Mesodermal cell (in vitro differentiated cells): ENCODE data around the gene GPR107.

ENCODE experiments used
- H3K27ac ChIP-seq: 2 replicates; pipeline ENCODE4 v1.7.0; 2013; ENCODE audit warnings: mild to moderate bottlenecking, low read depth, low read length, moderate library complexity; ENCODE audit not compliant: severe bottlenecking
- H3K36me3 ChIP-seq: 2 replicates; pipeline ENCODE4 v1.7.1; 2013; ENCODE audit warnings: mild to moderate bottlenecking, low read length, moderate library complexity; ENCODE audit not compliant: control insufficient read depth, insufficient read depth
- H3K4me1 ChIP-seq: one replicate; pipeline ENCODE4 v1.7.1; 2013; ENCODE audit warnings: mild to moderate bottlenecking, low read length; ENCODE audit not compliant: insufficient read depth, control insufficient read depth, poor library complexity, severe bottlenecking
- H3K4me3 ChIP-seq: 2 replicates; pipeline ENCODE4 v1.7.0; 2013; ENCODE audit warnings: low read length, control low read depth, mild to moderate bottlenecking; ENCODE audit not compliant: insufficient read depth, poor library complexity, severe bottlenecking; ENCODE audit errors: extremely low read depth
- H3K9me3 ChIP-seq: 2 replicates; pipeline ENCODE4 v1.7.1; 2013; ENCODE audit warnings: mild to moderate bottlenecking, low read length, moderate library complexity; ENCODE audit not compliant: control insufficient read depth
- WGBS, 2 experiments: methylation state at CpG; one replicate each; pipeline ENCODE4 v1.1.5; 2013; ENCODE audit warnings: missing lambda C conversion rate in 2 of 2; ENCODE audit not compliant: insufficient coverage in 2 of 2; 5-methylcytosine and 5-hydroxymethylcytosine counted together

Gene GPR107

DNA sequence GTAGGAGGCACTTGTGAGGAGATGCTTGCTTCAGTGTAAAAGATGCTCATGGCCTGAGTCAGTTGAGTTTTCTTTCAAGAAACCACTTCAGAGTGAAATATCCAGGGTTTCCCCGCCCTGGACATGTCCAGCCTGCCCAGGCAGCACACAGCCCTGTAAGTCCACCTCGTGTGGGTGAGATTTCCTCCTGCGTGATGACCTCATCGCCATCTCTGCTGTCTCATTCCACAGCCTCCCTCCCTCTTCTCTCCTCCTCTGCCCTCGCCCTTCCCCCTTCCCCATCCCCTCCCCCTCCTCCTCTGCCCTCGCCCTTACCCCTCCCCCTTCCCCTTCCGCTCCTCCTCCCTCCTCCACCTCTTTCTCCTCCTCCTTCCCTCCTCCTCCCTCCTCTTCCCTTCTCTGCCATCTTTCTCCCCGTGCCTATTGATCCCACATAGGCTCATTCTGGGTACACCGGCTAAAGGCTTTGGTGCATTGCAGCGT, 84.5 kb downstream of the GPR107 start:
- Histone ChIP-seq H3K36me3 (peaks cover 40% of the 10 kb centered on the region), H3K27ac (peak overlapping the region; percentile 84), H3K4me1 (peaks cover 35% of the 10 kb centered on the region), H3K9me3 (peaks cover 8% of the 10 kb centered on the region), H3K4me3 (no peak overlapping the region)
- WGBS, 2 experiments: 29 to 39% methylated on average over 3 to 5 of the region's 10 CpGs

DNA sequence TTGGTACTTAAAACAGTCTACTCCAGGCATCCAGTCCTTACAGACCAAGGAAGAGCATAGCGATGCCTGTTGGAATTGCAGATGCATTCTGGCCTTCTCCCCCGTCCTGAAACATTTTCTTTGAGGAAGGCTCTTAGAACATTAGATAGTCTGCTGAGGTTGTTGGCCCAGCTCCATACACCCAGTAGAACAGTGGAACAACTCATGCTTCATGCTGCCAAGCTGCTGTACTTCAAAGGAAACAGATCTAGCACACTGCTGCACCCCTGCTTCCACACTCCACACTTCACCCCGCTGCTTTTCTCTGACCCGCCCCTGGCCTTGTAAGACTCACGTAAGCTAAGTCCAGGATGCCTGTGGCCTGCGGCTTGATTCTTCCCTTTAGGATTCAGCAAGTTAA, 85.1 kb downstream of the GPR107 start:
- H3K36me3 ChIP-seq: peaks cover 34% of the 10 kb centered on the region
- H3K4me1 ChIP-seq: peaks cover 35% of the 10 kb centered on the region
- peak overlapping the region; percentile 78 for H3K27ac ChIP-seq

DNA sequence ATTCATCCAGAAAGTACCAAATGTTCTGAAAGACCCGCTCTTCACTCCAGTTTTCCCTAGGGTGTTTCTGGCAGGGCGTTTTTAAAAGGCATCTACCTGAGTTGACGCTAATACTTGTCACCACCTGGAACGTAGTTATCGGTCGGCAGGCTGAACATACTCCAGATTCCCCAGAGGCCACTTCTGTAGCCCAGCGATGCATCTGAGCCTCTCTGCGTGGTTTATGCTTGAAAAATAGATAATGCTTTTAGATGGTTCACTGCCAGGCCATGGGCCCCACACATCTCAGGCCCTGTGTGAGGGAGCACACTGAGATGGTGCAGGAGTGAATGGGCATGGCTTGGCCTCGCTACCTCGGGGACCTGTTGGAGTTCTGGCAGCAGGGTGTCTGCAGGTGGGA, 85.5 kb downstream of the GPR107 start:
- H3K9me3 ChIP-seq: peaks cover 8% of the 10 kb centered on the region
- no peak overlapping the region for H3K4me3 ChIP-seq
- H3K27ac ChIP-seq: no peak overlapping the region
- peaks cover 35% of the 10 kb centered on the region for H3K4me1 ChIP-seq
- WGBS, 2 experiments: 99 to 100% methylated on average over 7 to 10 of the region's 10 CpGs
- peaks cover 30% of the 10 kb centered on the region for H3K36me3 ChIP-seq

More for the DNA sequence above, 85.1 kb downstream of the GPR107 start:
- Histone ChIP-seq H3K9me3 (peaks cover 8% of the 10 kb centered on the region), H3K4me3 (no peak overlapping the region)
- 93 to 96% methylated on average over 3 to 6 of the region's 6 CpGs for WGBS, 2 experiments

DNA sequence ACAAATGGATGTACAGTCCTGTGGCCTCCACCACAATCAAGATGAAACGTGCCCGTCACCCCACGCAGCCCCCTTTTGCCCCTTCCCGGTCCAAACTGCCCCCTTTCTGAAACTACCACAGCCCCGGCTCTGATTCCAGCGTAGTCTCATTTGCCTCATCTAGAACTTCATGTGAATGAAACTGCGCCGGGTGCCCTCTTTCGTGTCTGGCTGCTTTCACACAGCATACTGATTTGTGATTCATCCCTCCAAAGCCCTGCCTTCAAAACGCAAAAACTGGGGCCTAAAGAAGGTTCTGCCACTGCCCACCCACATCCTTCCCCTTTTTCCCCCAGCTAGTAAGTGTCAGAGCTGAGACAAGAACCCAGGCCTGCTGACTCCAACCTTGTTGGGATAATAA, 87.0 kb downstream of the GPR107 start:
- WGBS, 2 experiments: 94 to 95% methylated on average over 9 of the region's 10 CpGs
- peaks cover 15% of the 10 kb centered on the region for H3K36me3 ChIP-seq
- H3K9me3 ChIP-seq: peaks cover 6% of the 10 kb centered on the region
- no peak overlapping the region for H3K27ac ChIP-seq
- peaks cover 35% of the 10 kb centered on the region for H3K4me1 ChIP-seq
- H3K4me3 ChIP-seq: no peak overlapping the region

DNA sequence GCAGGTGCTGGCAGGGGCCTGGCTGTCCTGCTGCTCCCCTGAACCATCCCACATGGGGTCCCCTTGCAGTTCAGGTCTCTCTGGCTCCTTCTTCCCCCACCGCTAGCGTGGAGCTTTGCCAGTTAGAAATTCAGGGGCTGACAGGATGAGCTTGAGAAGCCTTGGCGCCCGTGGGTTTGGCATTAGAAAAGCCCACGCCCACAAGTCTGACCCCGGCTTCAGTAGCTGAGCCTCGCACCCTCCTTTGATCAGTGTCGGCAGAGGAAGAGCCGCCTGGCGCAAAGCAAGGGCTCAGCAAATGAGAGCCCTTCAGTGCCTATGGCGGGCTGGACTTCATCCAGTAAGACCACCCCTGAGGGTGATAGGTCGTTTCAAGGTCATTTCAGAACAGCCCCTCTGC, 88.3 kb downstream of the GPR107 start:
- 93% methylated on average over 12 of the region's 12 CpGs for WGBS, 2 experiments
- Histone ChIP-seq H3K27ac (no peak overlapping the region), H3K4me3 (no peak overlapping the region), H3K4me1 (peaks cover 28% of the 10 kb centered on the region), H3K36me3 (peaks cover 2% of the 10 kb centered on the region), H3K9me3 (no peaks in the 10 kb centered on the region)

DNA sequence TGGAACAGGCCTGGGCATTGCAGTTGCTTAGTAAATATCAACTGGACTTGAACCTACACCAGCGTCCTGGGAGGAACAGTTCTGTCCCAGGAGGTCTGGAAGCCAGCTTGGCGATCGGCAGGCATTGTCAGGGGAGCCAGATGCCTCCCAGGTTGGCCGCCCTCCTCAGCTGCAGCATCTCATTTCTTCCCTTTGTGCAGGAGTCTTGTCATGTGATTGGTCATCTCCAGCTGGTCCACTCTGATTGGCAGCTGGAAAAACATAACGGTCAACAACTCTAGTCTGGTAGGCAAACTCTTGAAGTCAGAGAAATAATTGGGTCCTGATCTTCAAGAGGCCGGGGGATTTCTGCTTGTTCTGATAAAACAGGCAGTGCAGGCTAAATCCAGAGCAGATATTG, 88.9 kb downstream of the GPR107 start:
- WGBS, 2 experiments: 90 to 98% methylated on average over 6 of the region's 6 CpGs
- no peaks in the 10 kb centered on the region for H3K36me3 ChIP-seq
- H3K4me1 ChIP-seq: peaks cover 22% of the 10 kb centered on the region
- no peaks in the 10 kb centered on the region for H3K9me3 ChIP-seq
- H3K4me3 ChIP-seq: no peak overlapping the region
- no peak overlapping the region for H3K27ac ChIP-seq

DNA sequence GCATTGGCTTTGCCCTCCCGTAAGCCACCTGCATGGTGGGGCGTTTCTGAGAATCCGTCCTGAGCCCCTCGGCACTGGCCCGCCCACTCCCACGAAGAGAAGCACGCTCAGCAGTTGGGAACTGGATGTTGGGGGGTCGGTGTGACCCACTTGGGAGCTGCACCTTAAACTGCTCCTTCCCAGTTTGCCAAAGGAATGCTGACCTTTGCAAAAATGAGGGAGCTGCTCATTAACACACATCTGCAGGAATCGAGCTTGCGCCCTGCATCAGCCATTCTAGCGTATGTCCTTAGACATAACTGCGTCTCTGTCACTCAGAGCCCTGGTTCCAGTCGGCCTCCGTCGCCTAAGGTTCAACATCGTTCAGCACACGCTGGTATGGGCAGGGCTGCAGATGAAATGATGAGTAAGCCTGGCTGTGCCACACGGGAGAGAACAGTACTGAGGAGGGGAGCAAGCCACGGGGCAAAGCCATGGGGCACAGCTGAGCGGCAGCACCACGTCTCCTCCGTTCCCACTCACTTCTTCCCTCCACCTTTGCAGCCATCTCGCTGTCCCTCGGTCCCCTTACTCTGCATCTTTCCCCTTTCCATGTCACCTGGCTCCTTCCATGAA, 89.7 kb downstream of the GPR107 start:
- H3K9me3 ChIP-seq: no peaks in the 10 kb centered on the region
- WGBS, 2 experiments: 86 to 92% methylated on average over 23 to 24 of the region's 24 CpGs
- no peak overlapping the region for H3K4me3 ChIP-seq
- H3K27ac ChIP-seq: no peak overlapping the region
- H3K36me3 ChIP-seq: no peaks in the 10 kb centered on the region
- H3K4me1 ChIP-seq: peaks cover 18% of the 10 kb centered on the region

DNA sequence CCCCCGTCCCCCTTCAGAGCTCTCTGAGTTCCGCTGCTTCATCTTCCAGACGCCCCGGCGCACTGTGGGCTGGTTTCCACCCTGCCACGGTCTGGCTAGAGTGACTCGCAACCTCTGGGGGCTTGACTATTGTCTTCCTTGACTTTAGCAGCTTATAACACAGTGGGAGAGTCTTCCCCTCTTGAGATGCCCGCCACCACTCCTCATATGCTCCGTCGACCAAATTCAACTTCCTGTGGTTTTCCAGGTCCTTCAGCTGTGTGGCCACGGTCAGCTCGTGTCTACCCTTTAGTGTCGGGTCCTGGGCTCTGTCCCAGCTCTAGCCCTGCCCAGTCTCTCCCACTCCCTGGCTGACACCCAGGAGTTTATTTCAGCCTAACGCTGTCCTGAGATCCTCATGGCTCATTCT, 90.3 kb downstream of the GPR107 start:
- Histone ChIP-seq H3K9me3 (no peaks in the 10 kb centered on the region), H3K4me3 (no peak overlapping the region), H3K4me1 (peaks cover 12% of the 10 kb centered on the region), H3K27ac (no peak overlapping the region), H3K36me3 (no peaks in the 10 kb centered on the region)
- 73 to 75% methylated on average over 13 to 14 of the region's 14 CpGs for WGBS, 2 experiments

DNA sequence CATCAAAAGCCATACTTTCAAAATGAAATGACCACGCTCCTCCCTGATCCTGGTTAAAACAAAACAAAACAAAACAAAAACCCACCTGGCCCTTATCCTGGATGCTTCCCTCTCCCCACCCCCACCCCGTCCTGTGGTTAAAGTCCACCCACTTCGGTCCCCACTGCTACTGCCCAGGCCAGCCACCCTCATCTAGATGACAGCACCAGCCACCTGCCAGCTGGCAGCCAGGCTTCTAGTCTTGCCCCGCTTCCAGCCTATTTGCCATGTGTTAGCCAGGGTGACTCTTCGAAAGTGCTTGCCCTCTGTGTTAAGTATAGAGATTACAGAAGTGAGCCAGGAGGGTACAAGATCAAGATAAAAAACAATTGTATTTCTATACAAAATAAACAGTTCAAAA, 91.0 kb downstream of the GPR107 start:
- Histone ChIP-seq H3K36me3 (no peaks in the 10 kb centered on the region), H3K9me3 (no peaks in the 10 kb centered on the region), H3K4me1 (peaks cover 8% of the 10 kb centered on the region), H3K27ac (no peak overlapping the region), H3K4me3 (no peak overlapping the region)
- 87% methylated on average over 2 of the region's 5 CpGs; no CpG with 5 or more reads in 1 of the 2 experiments for WGBS, 2 experiments

DNA sequence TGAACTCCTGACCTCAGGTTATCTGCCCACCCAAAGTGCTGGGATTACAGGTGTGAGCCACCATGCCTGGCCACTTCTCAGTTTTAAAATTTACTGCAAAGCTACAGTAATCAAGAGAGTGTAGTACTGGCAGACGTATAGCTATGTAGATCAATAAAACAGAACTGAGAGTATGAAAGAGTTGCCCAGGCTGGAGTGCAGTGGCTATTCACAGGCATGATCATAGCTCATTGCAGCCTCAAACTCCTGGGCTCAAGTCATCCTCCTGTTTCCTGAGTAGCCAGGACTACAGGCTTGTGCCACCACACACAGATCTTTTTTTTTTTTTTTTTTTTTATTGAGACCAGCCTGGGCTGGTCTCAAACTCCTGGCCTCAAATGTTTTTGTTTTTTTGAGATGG, 92.0 kb downstream of the GPR107 start:
- 100% methylated on average over 1 of the region's 1 CpG for WGBS, 2 experiments
- H3K4me3 ChIP-seq: no peak overlapping the region
- no peaks in the 10 kb centered on the region for H3K36me3 ChIP-seq
- H3K27ac ChIP-seq: no peak overlapping the region
- H3K9me3 ChIP-seq: no peaks in the 10 kb centered on the region
- H3K4me1 ChIP-seq: peaks cover 4% of the 10 kb centered on the region

DNA sequence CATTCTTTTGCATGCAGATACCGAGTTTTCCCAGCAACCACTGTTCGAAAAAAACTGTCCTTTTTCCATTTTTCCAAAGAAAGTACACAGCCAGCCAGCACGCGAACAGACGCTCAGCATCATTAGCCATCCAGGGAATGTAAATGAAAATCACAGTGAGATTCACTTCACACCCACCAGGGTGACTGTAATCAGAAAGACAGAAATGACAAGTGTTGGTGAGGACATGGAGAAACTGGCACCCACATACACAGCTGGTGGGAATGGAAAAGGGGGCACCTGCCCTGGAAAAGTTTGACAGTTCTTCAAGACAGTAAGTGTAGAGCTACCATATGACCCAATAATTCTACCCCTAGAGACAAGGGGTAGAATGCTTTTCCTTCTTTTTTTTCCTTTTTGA, 93.5 kb downstream of the GPR107 start:
- WGBS, 2 experiments: 88 to 96% methylated on average over 4 of the region's 5 CpGs

More for the DNA sequence above, 93.5 kb downstream of the GPR107 start:
- Histone ChIP-seq H3K27ac (no peak overlapping the region), H3K36me3 (no peaks in the 10 kb centered on the region), H3K4me1 (peaks cover 11% of the 10 kb centered on the region), H3K9me3 (no peaks in the 10 kb centered on the region), H3K4me3 (no peak overlapping the region)
